Astrocyte of the cerebellum (primary cell): ENCODE measurements around the gene LEFTY2.
A peak's percentile ranks its signal among the peaks of the same experiment; 100 is the strongest.
"Not testable (repeated sequence)": the region's sequence is repeated elsewhere in the genome, so short reads cannot be mapped to it uniquely, and the experiment has no call there.

ENCODE experiments used
- DNase-seq: peaks from one replicate; pipeline ENCODE4 v3.0.0-alpha.2; 2011; ENCODE audit warnings: low read depth
- H3K4me3 ChIP-seq: 2 replicates; pipeline ENCODE4 v1.5.1; 2011; ENCODE audit warnings: mild to moderate bottlenecking, low read depth, low read length, moderate library complexity
- CTCF ChIP-seq: IDR thresholded peaks from 2 replicates; pipeline ENCODE4 v1.5.1; 2012; ENCODE audit warnings: low read length, low read depth, moderate library complexity, mild to moderate bottlenecking; ENCODE audit errors: missing control alignments
- in situ Hi-C: cut with HindIII; loops from 2 replicates; pipeline ENCODE4 v1.10.0; 2017; ENCODE audit warnings: low sequenced_read_pairs

Gene LEFTY2

GRCh38 chr1:225930566-225930965 is 10.5 kb downstream of the LEFTY2 start:
- DNase-seq: no peak
- TF ChIP-seq CTCF: no peak
- in situ Hi-C loops: no loop called here
- H3K4me3 ChIP-seq: no peak overlapping the region

GRCh38 chr1:225929462-225929861 is 11.6 kb downstream of the LEFTY2 start:
- H3K4me3 ChIP-seq, DNase-seq, in situ Hi-C loops: not testable (repeated sequence)

- DNase-seq: no peak
Observed at GRCh38 chr1:225928186-225929175, 12.5 kb downstream of the LEFTY2 start.

GRCh38 chr1:225926551-225927113 is 14.4 kb downstream of the LEFTY2 start:
- in situ Hi-C loops: no loop called here
- DNase-seq: no peak
- TF ChIP-seq CTCF: no peak
- no peak overlapping the region for H3K4me3 ChIP-seq

More at GRCh38 chr1:225928186-225929175, 12.5 kb downstream of the LEFTY2 start:
- TF ChIP-seq CTCF: no peak
- H3K4me3 ChIP-seq: no peak overlapping the region
- in situ Hi-C loops: no loop called here

- no peak for TF ChIP-seq CTCF
- in situ Hi-C loops: loop anchor here (5.0 kb wide), 2 partner anchors 42 to 107 kb away; partner anchors contain the start of gene TMEM63A
- peak; percentile 86 for DNase-seq
- H3K4me3 ChIP-seq: peak within 1 kb of the TSS; percentile 89
Observed at GRCh38 chr1:225923692-225924555, 17.1 kb downstream of the LEFTY2 start, which contains the start of gene PYCR2. PYCR2 (minus strand) TSS chr1:225924250; CDS start chr1:225924110, 140 bp downstream.

- no peak for DNase-seq
- no peak for TF ChIP-seq CTCF
- peak overlapping the region; percentile 89 for H3K4me3 ChIP-seq
- in situ Hi-C loops: loop anchor here (5.0 kb wide), 2 partner anchors 41 to 106 kb away; partner anchors contain the start of gene TMEM63A
Observed at GRCh38 chr1:225923381-225923691, 17.7 kb downstream of the LEFTY2 start.
